GM23338 (cell line): ENCODE results near the gene COQ6. TPM values are rescaled to one million over a fixed set of nuclear protein-coding genes. Genes with fewer than 3 reads are reported as not detected.

ENCODE experiments used
- ATAC-seq: fragments of 200-7000 bp; cut with Tn5 transposase; 3 replicates; pipeline ENCODE4 v1.9.1; 2020
- DNase-seq: peaks from one replicate; pipeline ENCODE4 v3.0.0-alpha.2; 2015; ENCODE audit warnings: low spot score
- H2AFZ ChIP-seq: fragments of 200-600 bp; sonication (generic); 2 replicates; pipeline ENCODE4 v1.8.0; 2016; ENCODE audit warnings: antibody characterized with exemption, mild to moderate bottlenecking, moderate library complexity
- H3F3A ChIP-seq: fragments of 200-600 bp; sonication (generic); replicated peaks from 2 replicates; pipeline ENCODE4 v1.8.0; 2017; ENCODE audit warnings: antibody characterized with exemption, mixed run types, low read depth
- H3K27ac ChIP-seq: fragments of 200-600 bp; sonication (generic); 2 replicates; pipeline ENCODE4 v1.6.1; 2016; ENCODE audit warnings: low read depth
- H3K27me3 ChIP-seq: fragments of 200-600 bp; sonication (generic); 2 replicates; pipeline ENCODE4 v1.8.0; 2016; ENCODE audit warnings: mild to moderate bottlenecking, mixed run types, moderate library complexity; ENCODE audit not compliant: insufficient read depth
- H3K36me3 ChIP-seq: fragments of 200-600 bp; sonication (generic); 2 replicates; pipeline ENCODE4 v1.8.0; 2016; ENCODE audit warnings: mild to moderate bottlenecking; ENCODE audit not compliant: insufficient read depth
- H3K4me1 ChIP-seq: fragments of 200-600 bp; sonication (generic); 2 replicates; pipeline ENCODE4 v1.8.0; 2016; ENCODE audit warnings: mild to moderate bottlenecking, moderate library complexity; ENCODE audit not compliant: insufficient read depth
- H3K4me2 ChIP-seq: fragments of 200-600 bp; sonication (generic); 2 replicates; pipeline ENCODE4 v1.7.1; 2017; ENCODE audit warnings: mixed run types
- H3K4me3 ChIP-seq: fragments of 200-600 bp; sonication (generic); 2 replicates; pipeline ENCODE4 v1.6.1; 2016; ENCODE audit warnings: mixed run types
- H3K79me2 ChIP-seq: fragments of 200-600 bp; sonication (generic); replicated peaks from 2 replicates; pipeline ENCODE4 v1.8.0; 2017; ENCODE audit warnings: mild to moderate bottlenecking; ENCODE audit not compliant: insufficient read depth
- H3K9me2 ChIP-seq: fragments of 200-600 bp; sonication (generic); 2 replicates; pipeline ENCODE4 v1.8.0; 2017; ENCODE audit not compliant: insufficient read depth
- H4K20me1 ChIP-seq: fragments of 200-600 bp; sonication (generic); replicated peaks from 2 replicates; pipeline ENCODE4 v1.8.0; 2017; ENCODE audit warnings: mild to moderate bottlenecking; ENCODE audit not compliant: insufficient read depth
- H3K27ac Mint-ChIP-seq: 2 replicates; pipeline ENCODE4 v1.8.0; 2020; ENCODE audit warnings: inconsistent platforms, mild to moderate bottlenecking, moderate library complexity, mixed read lengths
- H3K27me3 Mint-ChIP-seq: 3 replicates; pipeline ENCODE4 v1.8.0; 2022; ENCODE audit warnings: low read depth, mild to moderate bottlenecking, moderate library complexity, mixed read lengths, inconsistent platforms; ENCODE audit not compliant: insufficient read depth, poor library complexity
- H3K36me3 Mint-ChIP-seq: 3 replicates; pipeline ENCODE4 v1.8.0; 2021; ENCODE audit warnings: low read depth, mild to moderate bottlenecking, inconsistent platforms, moderate library complexity, mixed read lengths
- H3K4me1 Mint-ChIP-seq: 3 replicates; pipeline ENCODE4 v1.8.0; 2020; ENCODE audit warnings: mild to moderate bottlenecking, inconsistent platforms, mixed read lengths
- H3K4me3 Mint-ChIP-seq: 3 replicates; pipeline ENCODE4 v1.8.0; 2021; ENCODE audit warnings: moderate library complexity, mild to moderate bottlenecking, inconsistent platforms, mixed read lengths
- H3K9me3 Mint-ChIP-seq: 3 replicates; pipeline ENCODE4 v1.8.0; 2020; ENCODE audit warnings: moderate library complexity, mild to moderate bottlenecking, inconsistent platforms, mixed read lengths
- EZH2 ChIP-seq: fragments of 200-600 bp; sonication (generic); IDR thresholded peaks from one replicate; pipeline ENCODE4 v1.8.0; 2017; ENCODE audit warnings: antibody characterized with exemption, mild to moderate bottlenecking, low read depth; ENCODE audit not compliant: unreplicated experiment
- EZH2phosphoT487 ChIP-seq: fragments of 200-600 bp; sonication (generic); IDR thresholded peaks from one replicate; pipeline ENCODE4 v1.8.1; 2018; ENCODE audit warnings: antibody characterized with exemption; ENCODE audit not compliant: unreplicated experiment
- JUNB ChIP-seq: IDR thresholded peaks from one replicate; pipeline ENCODE4 v1.6.1; 2016; ENCODE audit warnings: antibody characterized with exemption; ENCODE audit not compliant: unreplicated experiment
- NANOG ChIP-seq: IDR thresholded peaks from 2 replicates; pipeline ENCODE4 v1.6.1; 2016; ENCODE audit warnings: antibody characterized with exemption, borderline replicate concordance
- POLR2AphosphoS5 ChIP-seq: IDR thresholded peaks from 2 replicates; pipeline ENCODE4 v1.6.1; 2016; ENCODE audit warnings: antibody characterized with exemption, low read depth
- STAT1 ChIP-seq: IDR thresholded peaks from one replicate; pipeline ENCODE4 v1.6.1; 2016; ENCODE audit warnings: antibody characterized with exemption; ENCODE audit not compliant: unreplicated experiment
- ZNF114 ChIP-seq: fragments of 250-450 bp; sonication (Bioruptor Pico); IDR thresholded peaks from 2 replicates; pipeline ENCODE4 v1.5.0; 2020; ENCODE audit warnings: mild to moderate bottlenecking, moderate library complexity
- ZNF331 ChIP-seq: fragments of 250-450 bp; sonication (Bioruptor Pico); IDR thresholded peaks from 2 replicates; pipeline ENCODE4 v1.5.0; 2020; ENCODE audit warnings: low read depth, mild to moderate bottlenecking, moderate library complexity
- polyA plus RNA-seq: library from polyadenylated mRNA; unstranded; fragments of >200 nt; fragmentation: Nextera tagmentation; extraction: Ambion mirVana; gene quantifications from 2 replicates; pipeline ENCODE4 v1.2.1, GENCODE V29; 2016
- total RNA-seq: library from RNA; depleted of rRNA; stranded (reverse); fragments of >200 nt; shearing (Covaris generic); gene quantifications from 2 replicates; pipeline ENCODE4 v1.2.3, GENCODE V29; 2014
- TF ChIP-seq, protein P1 (sequence below), 2 experiments: fragments of 200-600 bp in 1 of 2; sonication (generic) in 1 of 2; conservative IDR thresholded peaks; 2 replicates each; pipeline versions ENCODE4 v1.5.1 to v1.6.1; 2016 to 2017; ENCODE audit warnings: antibody characterized with exemption in 2 of 2, low read depth in 2 of 2, mild to moderate bottlenecking in 2 of 2, moderate library complexity in 1 of 2
- TF ChIP-seq, protein P2 (sequence below): IDR thresholded peaks from one replicate; pipeline ENCODE4 v1.6.1; 2018; ENCODE audit warnings: antibody characterized with exemption; ENCODE audit not compliant: unreplicated experiment
- TF ChIP-seq, protein P3 (sequence below): fragments of 250-450 bp; sonication (Bioruptor Pico); IDR thresholded peaks from 2 replicates; pipeline ENCODE4 v1.5.0; 2020; ENCODE audit warnings: mild to moderate bottlenecking, moderate library complexity

COQ6 gene
- total and polyA plus RNA-seq, 2 experiments from 2014 or later = 6.8 to 13.8 TPM

DNA sequence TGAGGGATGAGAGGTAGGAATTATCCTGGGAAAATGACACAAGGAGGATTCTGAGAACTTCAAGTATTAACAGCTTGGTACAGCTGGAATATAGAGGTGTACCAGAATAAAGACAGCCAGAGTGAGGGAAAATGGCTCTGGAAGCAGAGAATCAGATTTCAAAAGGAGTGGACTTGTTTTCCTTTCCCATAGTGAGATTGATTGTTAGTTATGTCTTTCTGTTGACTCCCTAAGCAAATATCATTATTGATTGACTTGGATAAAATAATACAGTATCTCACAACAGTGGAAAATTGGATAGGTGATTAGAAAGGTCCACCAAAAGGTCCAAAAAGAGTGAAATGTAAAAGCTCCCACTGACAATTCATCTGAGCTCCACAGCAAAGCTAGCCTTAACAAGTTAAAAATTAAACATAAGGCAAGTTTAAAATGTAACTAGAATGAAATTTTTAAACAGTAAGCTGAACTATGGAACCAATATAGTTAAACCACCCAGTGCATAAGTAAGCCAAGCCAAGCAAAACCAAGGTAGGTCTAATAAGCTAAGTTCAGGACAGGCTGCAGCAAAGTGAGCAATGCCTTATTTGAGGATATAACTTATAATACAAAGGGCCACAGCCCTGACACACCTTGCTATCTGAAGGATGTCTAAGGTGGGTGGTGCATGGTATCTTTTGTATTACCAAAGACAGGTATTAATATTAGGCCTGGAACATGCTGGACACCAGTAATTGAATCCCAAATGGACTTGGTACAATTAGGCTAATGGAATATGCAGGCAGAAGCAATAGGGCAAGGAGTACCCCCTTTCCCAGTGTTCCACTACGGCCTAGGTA lies 47.2 kb downstream of the COQ6 start (continued):
- TF ChIP-seq, protein P1, sequence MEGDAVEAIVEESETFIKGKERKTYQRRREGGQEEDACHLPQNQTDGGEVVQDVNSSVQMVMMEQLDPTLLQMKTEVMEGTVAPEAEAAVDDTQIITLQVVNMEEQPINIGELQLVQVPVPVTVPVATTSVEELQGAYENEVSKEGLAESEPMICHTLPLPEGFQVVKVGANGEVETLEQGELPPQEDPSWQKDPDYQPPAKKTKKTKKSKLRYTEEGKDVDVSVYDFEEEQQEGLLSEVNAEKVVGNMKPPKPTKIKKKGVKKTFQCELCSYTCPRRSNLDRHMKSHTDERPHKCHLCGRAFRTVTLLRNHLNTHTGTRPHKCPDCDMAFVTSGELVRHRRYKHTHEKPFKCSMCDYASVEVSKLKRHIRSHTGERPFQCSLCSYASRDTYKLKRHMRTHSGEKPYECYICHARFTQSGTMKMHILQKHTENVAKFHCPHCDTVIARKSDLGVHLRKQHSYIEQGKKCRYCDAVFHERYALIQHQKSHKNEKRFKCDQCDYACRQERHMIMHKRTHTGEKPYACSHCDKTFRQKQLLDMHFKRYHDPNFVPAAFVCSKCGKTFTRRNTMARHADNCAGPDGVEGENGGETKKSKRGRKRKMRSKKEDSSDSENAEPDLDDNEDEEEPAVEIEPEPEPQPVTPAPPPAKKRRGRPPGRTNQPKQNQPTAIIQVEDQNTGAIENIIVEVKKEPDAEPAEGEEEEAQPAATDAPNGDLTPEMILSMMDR (conservative IDR thresholded peaks at IDR 0.05; ENCODE audit: low read depth in 2 of 2) = no peak

DNA sequence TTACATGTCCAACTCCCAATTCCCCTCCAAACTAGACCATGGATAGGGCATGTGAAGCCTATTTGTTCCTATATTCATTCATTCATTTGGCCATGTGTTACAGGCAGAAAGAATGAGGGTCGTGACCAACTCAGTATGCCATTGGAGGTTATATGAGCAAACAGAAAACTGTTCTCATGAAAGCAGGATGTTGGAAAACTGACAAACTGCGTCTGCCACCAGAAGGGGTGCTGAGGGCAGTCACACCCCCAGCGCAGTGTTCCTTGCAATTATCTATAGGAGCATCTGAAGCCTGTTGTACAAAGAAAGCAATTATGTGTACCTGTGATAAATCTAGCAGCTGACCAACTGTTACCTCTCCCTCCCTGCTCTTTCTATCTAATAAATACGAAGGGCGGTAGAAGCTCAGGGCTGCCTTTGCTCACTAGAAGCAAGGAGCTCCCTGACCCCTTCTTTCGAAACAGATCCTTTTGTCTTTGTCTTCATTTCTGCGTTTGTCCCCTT lies 47.9 kb downstream of the COQ6 start:
- Mint-ChIP-seq H3K4me1 (no peaks in the 10 kb centered on the region), H3K36me3 (no peaks in the 10 kb centered on the region), H3K4me3 (no peak overlapping the region), H3K9me3 (no peaks in the 10 kb centered on the region), H3K27me3 (peaks cover 2% of the 10 kb centered on the region), H3K27ac (no peak overlapping the region)
- Histone ChIP-seq H3K4me1 (no peaks in the 10 kb centered on the region), H3F3A (no peaks in the 10 kb centered on the region), H4K20me1 (no peaks in the 10 kb centered on the region; the same call in 1 of the 2 replicates), H3K27ac (no peak overlapping the region), H3K4me2 (no peak overlapping the region), H3K9me2 (no peaks in the 10 kb centered on the region), H2AFZ (no peak overlapping the region), H3K4me3 (no peak overlapping the region), H3K79me2 (no peaks in the 10 kb centered on the region), H3K27me3 (no peaks in the 10 kb centered on the region), H3K36me3 (no peaks in the 10 kb centered on the region)
- DNase-seq = no peak
- ATAC-seq = no peak
- TF ChIP-seq STAT1 = no peak
- TF ChIP-seq EZH2 = no peak
- TF ChIP-seq, protein P2, sequence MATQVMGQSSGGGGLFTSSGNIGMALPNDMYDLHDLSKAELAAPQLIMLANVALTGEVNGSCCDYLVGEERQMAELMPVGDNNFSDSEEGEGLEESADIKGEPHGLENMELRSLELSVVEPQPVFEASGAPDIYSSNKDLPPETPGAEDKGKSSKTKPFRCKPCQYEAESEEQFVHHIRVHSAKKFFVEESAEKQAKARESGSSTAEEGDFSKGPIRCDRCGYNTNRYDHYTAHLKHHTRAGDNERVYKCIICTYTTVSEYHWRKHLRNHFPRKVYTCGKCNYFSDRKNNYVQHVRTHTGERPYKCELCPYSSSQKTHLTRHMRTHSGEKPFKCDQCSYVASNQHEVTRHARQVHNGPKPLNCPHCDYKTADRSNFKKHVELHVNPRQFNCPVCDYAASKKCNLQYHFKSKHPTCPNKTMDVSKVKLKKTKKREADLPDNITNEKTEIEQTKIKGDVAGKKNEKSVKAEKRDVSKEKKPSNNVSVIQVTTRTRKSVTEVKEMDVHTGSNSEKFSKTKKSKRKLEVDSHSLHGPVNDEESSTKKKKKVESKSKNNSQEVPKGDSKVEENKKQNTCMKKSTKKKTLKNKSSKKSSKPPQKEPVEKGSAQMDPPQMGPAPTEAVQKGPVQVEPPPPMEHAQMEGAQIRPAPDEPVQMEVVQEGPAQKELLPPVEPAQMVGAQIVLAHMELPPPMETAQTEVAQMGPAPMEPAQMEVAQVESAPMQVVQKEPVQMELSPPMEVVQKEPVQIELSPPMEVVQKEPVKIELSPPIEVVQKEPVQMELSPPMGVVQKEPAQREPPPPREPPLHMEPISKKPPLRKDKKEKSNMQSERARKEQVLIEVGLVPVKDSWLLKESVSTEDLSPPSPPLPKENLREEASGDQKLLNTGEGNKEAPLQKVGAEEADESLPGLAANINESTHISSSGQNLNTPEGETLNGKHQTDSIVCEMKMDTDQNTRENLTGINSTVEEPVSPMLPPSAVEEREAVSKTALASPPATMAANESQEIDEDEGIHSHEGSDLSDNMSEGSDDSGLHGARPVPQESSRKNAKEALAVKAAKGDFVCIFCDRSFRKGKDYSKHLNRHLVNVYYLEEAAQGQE = no peak
- TF ChIP-seq, protein P3, sequence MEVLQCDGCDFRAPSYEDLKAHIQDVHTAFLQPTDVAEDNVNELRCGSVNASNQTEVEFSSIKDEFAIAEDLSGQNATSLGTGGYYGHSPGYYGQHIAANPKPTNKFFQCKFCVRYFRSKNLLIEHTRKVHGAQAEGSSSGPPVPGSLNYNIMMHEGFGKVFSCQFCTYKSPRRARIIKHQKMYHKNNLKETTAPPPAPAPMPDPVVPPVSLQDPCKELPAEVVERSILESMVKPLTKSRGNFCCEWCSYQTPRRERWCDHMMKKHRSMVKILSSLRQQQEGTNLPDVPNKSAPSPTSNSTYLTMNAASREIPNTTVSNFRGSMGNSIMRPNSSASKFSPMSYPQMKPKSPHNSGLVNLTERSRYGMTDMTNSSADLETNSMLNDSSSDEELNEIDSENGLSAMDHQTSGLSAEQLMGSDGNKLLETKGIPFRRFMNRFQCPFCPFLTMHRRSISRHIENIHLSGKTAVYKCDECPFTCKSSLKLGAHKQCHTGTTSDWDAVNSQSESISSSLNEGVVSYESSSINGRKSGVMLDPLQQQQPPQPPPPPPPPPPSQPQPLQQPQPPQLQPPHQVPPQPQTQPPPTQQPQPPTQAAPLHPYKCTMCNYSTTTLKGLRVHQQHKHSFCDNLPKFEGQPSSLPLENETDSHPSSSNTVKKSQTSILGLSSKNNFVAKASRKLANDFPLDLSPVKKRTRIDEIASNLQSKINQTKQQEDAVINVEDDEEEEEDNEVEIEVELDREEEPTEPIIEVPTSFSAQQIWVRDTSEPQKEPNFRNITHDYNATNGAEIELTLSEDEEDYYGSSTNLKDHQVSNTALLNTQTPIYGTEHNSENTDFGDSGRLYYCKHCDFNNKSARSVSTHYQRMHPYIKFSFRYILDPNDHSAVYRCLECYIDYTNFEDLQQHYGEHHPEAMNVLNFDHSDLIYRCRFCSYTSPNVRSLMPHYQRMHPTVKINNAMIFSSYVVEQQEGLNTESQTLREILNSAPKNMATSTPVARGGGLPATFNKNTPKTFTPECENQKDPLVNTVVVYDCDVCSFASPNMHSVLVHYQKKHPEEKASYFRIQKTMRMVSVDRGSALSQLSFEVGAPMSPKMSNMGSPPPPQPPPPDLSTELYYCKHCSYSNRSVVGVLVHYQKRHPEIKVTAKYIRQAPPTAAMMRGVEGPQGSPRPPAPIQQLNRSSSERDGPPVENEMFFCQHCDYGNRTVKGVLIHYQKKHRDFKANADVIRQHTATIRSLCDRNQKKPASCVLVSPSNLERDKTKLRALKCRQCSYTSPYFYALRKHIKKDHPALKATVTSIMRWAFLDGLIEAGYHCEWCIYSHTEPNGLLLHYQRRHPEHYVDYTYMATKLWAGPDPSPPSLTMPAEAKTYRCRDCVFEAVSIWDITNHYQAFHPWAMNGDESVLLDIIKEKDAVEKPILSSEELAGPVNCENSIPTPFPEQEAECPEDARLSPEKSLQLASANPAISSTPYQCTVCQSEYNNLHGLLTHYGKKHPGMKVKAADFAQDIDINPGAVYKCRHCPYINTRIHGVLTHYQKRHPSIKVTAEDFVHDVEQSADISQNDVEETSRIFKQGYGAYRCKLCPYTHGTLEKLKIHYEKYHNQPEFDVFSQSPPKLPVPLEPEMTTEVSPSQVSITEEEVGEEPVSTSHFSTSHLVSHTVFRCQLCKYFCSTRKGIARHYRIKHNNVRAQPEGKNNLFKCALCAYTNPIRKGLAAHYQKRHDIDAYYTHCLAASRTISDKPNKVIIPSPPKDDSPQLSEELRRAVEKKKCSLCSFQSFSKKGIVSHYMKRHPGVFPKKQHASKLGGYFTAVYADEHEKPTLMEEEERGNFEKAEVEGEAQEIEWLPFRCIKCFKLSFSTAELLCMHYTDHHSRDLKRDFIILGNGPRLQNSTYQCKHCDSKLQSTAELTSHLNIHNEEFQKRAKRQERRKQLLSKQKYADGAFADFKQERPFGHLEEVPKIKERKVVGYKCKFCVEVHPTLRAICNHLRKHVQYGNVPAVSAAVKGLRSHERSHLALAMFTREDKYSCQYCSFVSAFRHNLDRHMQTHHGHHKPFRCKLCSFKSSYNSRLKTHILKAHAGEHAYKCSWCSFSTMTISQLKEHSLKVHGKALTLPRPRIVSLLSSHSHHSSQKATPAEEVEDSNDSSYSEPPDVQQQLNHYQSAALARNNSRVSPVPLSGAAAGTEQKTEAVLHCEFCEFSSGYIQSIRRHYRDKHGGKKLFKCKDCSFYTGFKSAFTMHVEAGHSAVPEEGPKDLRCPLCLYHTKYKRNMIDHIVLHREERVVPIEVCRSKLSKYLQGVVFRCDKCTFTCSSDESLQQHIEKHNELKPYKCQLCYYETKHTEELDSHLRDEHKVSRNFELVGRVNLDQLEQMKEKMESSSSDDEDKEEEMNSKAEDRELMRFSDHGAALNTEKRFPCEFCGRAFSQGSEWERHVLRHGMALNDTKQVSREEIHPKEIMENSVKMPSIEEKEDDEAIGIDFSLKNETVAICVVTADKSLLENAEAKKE (CRISPR knock-in tag) = no peak
- TF ChIP-seq JUNB = no peak
- TF ChIP-seq EZH2phosphoT487 = no peak
- TF ChIP-seq ZNF114 (CRISPR knock-in tag) = no peak
- no peak for TF ChIP-seq POLR2AphosphoS5
- no peak for TF ChIP-seq NANOG
- TF ChIP-seq ZNF331 = no peak
